HG02970 (cell line): ENCODE results near the gene PIK3R6.

Source experiments
- ATAC-seq: cut with Tn5 transposase; IDR thresholded peaks from one replicate; pipeline ENCODE4 v1.9.1; 2021; ENCODE audit warnings: mild to moderate bottlenecking, moderate library complexity, moderate number of reproducible peaks; ENCODE audit not compliant: unreplicated experiment, low FRiP score

Gene PIK3R6

DNA sequence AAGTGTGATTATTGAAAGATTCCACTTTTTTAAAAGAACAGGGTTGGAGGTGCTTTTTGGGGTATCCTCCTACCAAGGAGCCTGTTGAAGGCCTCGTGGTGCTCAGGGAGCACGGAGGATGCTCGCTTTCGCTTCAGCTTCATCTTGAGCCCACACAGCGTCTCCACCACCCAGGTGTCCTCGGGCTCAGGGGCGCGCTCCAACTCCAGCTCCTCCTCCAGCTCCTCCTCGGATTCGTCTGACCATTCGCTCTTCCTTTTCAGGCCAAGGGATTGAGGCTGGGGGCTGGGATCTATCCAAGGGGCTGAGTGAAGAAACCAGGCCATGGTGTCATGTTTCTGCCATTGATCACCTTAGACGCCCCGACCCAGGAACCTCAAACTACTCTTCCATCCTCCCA, 110.3 kb downstream of the PIK3R6 start:
- ATAC-seq, result no peak

DNA sequence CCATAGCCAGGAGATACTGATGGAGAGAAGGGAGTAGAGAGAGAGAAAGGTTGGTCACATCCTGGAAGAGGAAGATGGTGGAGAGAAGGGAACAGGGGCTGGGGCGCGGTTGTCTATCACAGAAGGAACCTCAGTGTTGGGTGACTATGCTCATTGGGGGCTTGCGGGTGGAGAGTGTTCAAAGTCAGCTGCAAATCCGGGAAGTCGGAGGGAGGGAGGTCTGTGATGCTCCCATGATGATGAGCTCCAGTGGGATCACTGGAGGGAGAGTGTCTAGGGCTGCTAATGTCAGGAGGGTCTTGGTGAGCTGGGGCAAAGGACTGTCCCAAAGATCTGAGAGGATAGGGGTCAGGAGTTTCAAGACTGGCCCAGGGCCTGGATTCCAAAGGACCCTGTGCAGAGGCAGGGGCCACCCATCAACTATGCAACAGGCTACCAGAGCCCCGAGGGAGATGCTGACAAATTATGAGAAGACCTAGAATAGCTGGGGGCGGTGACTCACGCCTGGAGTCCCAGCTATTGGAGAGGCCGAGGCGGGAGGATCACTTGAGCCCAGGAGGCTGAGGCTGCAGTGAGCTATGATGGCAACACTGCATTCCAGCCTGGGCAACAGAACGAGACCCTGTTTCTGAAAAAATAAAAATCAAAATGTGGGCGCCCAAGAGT, 111.8 kb downstream of the PIK3R6 start:
- no peak for ATAC-seq

DNA sequence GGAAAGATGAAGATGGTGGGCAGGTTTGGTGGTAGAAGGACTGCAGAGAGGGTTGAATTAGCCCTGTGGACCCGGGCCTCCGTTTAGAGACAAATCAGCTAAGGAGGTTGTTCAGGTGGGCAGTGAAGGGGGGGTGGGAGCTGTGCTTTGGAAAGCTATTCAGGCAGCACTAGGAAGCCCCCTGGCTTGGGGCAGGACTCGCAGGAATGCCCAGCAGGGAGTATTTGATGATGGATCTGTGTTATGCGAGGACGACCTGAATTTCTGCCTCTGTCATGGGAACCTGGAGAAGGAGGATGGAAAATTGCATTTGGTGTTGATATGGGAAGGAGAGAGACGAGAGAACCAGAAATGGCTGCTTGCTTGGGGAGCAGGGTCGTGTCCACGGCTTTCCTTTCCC, 112.6 kb downstream of the PIK3R6 start:
- no peak for ATAC-seq

DNA sequence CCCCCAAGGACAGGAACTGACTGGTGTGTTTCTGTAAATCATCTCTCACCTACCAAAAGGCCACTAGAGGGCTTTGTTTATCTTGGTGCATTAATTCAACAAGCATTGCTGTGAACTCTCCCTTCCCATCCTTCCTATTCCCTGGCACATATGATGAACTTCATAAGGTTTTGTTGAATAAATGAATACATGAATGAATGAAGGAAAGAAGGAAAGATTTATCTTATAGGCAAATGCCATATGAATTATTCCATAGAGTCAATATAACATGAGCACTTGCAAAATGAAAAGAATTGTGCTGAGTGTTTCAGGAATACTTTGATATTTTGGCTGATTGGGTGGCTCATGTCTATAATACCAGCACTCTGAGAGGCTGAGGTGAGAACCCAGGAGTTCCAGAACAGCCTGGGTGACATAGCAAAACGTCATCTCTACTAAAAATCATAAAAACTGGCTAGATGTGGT, 113.5 kb downstream of the PIK3R6 start:
- ATAC-seq, result no peak

DNA sequence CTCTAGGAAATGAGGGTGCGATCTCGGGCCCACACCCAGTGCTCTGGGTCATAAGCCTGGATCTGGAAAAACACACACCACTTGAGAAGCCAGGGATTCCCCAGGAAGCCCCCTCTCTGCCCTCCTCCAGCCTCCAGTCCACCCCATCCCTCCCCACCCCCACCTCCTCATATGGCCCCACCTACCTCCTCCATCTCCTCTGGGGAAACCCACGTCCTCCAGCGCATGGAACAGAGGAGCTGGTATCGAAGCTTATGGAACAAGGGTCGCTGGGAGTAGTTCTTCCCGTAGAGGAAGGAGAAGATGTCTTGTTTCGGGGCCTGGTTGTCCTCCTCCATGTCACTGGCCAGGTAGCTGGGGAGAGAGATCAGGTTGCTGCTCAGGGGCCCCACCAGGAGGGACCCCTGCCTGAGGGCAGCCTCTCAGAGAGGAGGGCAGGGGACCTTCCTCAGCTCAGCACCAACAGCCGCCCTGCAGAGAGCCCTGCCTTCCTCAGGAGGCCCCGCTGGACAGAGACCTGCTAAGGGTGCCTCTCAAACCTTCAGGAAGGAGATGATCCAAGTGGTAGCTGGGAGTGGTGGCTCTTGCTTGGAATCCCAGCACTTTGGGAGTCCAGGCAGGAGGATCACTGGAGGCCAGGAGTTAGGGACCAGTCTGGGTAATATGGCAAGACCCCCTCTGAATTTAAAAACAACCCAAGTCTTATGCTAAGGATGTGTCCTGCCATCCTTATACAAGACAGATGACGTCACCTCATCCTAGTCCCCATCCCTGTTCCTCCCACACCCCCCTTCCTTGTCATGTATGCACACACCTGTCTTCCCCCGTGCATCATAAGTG, 114.1 kb downstream of the PIK3R6 start:
- ATAC-seq, result no peak
